UCSD-AML1 (cell line): ENCODE measurements around the gene RFC5.
"Not testable (repeated sequence)": the region's sequence is repeated elsewhere in the genome, so short reads cannot be mapped to it uniquely, and the experiment has no call there.

Experiments used
- DNase-seq: peaks from one replicate; lab custom pipeline; 2025; ENCODE audit not compliant: unreplicated experiment; lab: John Stamatoyannopoulos, UW

Gene RFC5

DNA sequence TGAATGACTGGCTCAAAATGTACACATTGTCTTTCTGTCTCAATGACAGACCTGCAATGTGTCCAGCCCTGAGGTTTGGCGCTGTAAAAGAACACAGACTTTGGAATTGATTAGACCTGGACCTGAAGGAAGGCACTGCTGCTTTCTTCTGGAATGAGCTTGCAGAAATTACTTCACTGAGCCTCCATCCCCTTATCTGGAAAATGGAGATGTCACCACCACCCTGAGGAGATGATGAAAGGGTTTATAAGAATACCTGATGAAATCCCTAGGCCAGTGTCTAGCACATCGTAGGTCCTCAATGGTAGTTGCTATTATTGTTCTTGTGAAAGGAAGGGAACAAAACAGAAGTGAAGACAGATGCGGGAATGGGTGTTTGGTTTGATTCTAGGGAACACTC lies 54.1 kb downstream of the RFC5 start:
- no peak for DNase-seq

DNA sequence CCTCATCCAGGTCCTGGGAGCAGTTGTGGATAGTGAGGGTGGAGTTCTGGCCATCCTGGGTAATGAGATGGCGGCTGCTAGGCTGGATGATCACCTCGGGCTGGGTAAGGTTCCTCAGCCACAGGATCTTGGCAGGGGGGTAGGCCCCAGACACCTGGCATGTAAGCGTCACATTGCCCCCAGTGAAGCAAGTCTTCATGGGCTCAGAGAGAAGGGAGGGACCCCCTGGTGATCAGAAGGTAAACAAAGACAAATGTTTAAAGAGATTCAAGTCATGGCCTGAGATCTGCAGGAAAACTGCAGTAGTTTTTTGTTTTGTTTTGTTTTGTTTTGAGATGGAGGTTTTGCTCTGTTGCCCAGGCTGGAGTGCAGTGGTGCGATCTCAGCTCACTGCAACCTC lies 57.3 kb downstream of the RFC5 start:
- DNase-seq, result no peak

DNA sequence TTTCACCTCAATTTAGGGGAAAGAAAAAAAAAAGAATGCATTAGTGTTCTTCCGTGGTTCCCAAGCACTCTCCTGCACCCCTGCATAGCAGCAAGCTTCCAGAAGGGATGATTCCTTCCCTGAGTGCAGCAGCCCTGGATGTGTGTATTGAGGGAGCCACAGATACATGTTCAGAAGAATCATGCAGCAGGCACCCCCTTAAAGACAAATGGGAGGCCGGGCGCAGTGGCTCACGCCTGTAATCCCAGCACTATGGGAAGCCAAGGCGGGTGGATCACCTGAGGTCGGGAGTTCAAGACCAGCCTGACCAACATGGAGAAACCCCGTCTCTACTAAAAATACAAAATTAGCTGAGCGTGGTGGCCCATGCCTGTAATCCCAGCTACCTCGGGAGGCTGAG lies 65.0 kb downstream of the RFC5 start:
- not testable (repeated sequence) for DNase-seq
